NCI-H1436 treated with DMSO at 0.1 percent for 48 hours (cell line): ENCODE measurements around the gene FGG.
"Not testable (repeated sequence)": the region's sequence is repeated elsewhere in the genome, so short reads cannot be mapped to it uniquely, and the experiment has no call there.

Experiments
- DNase-seq: peaks from one replicate; lab custom pipeline; 2025; lab: John Stamatoyannopoulos, UW

The FGG gene

GRCh38 chr4:154610582-154610981, 1.9 kb downstream of the FGG start:
- no peak for DNase-seq

GRCh38 chr4:154609532-154609931, 2.9 kb downstream of the FGG start:
- DNase-seq = no peak

GRCh38 chr4:154608361-154609252, 3.8 kb downstream of the FGG start:
- DNase-seq = no peak

GRCh38 chr4:154606728-154607723, 5.4 kb downstream of the FGG start:
- no peak for DNase-seq

GRCh38 chr4:154604696-154605200, 7.7 kb downstream of the FGG start:
- no peak for DNase-seq

GRCh38 chr4:154603033-154603943, 9.2 kb downstream of the FGG start:
- no peak for DNase-seq

GRCh38 chr4:154602404-154603020, 9.9 kb downstream of the FGG start:
- no peak for DNase-seq

- no peak for DNase-seq
Measured at GRCh38 chr4:154597798-154598774, 14.4 kb downstream of the FGG start.

- DNase-seq = not testable (repeated sequence)
Measured at GRCh38 chr4:154597281-154597680, 15.2 kb downstream of the FGG start.

GRCh38 chr4:154595807-154596206, 16.6 kb downstream of the FGG start:
- no peak for DNase-seq

GRCh38 chr4:154594343-154594742, 18.1 kb downstream of the FGG start:
- not testable (repeated sequence) for DNase-seq

GRCh38 chr4:154593868-154594267, 18.6 kb downstream of the FGG start:
- DNase-seq = no peak

- DNase-seq = no peak
Measured at GRCh38 chr4:154591890-154592289, 20.6 kb downstream of the FGG start.

- DNase-seq = no peak
Measured at GRCh38 chr4:154590329-154591006, 22.0 kb downstream of the FGG start, which contains the start of gene FGA. Gene FGA, minus strand, starts transcription at chr4:154590742. Its CDS starts 55 bp downstream, at chr4:154590687.

- no peak for DNase-seq
Measured at GRCh38 chr4:154589296-154590197, 22.9 kb downstream of the FGG start.

- DNase-seq = no peak
Measured at GRCh38 chr4:154588198-154588597, 24.3 kb downstream of the FGG start.

- DNase-seq = no peak
Measured at GRCh38 chr4:154586296-154587033, 26.0 kb downstream of the FGG start.
